Neural cell (in vitro differentiated cells): ENCODE data around the gene TMUB1. TPM values are rescaled to one million over a fixed set of nuclear protein-coding genes. Genes with fewer than 3 reads are reported as not detected.

Source experiments
- H2AFZ ChIP-seq: fragments of 200-600, 300-800 bp; sonication (generic), shearing (Covaris generic); 2 replicates; pipeline ENCODE4 v1.6.0; 2014; ENCODE audit warnings: low read depth, mild to moderate bottlenecking, antibody characterized with exemption, low read length, moderate library complexity
- H3F3A ChIP-seq: fragments of 200-600 bp; shearing (Covaris generic); 2 replicates; pipeline ENCODE4 v1.6.1; 2016; ENCODE audit warnings: mild to moderate bottlenecking, moderate library complexity, mixed read lengths, antibody characterized with exemption, low read length; ENCODE audit not compliant: insufficient read depth, poor library complexity, severe bottlenecking
- H3K27ac ChIP-seq: fragments of 200-600, 300-800 bp; sonication (generic), shearing (Covaris generic); 2 replicates; pipeline ENCODE4 v1.5.1; 2014; ENCODE audit warnings: mild to moderate bottlenecking, low read length, moderate library complexity
- H3K27me3 ChIP-seq: fragments of 300-800, 200-600 bp; sonication (generic), shearing (Covaris generic); 2 replicates; pipeline ENCODE4 v1.6.0; 2014; ENCODE audit warnings: mild to moderate bottlenecking, low read depth, low read length, moderate library complexity; ENCODE audit not compliant: insufficient read depth
- H3K36me3 ChIP-seq: fragments of 300-800, 200-600 bp; sonication (generic), shearing (Covaris generic); 2 replicates; pipeline ENCODE4 v1.5.1; 2014; ENCODE audit warnings: mild to moderate bottlenecking, antibody characterized with exemption, low read length, moderate library complexity; ENCODE audit not compliant: insufficient read depth
- H3K4me2 ChIP-seq: fragments of 300-800, 200-600 bp; sonication (generic), shearing (Covaris generic); 2 replicates; pipeline ENCODE4 v1.6.0; 2014; ENCODE audit warnings: mild to moderate bottlenecking, low read length
- H3K4me3 ChIP-seq: fragments of 300-800, 200-600 bp; sonication (generic), shearing (Covaris generic); 2 replicates; pipeline ENCODE4 v1.5.1; 2014; ENCODE audit warnings: mild to moderate bottlenecking, low read length, moderate library complexity
- H3K79me2 ChIP-seq: fragments of 200-600 bp; shearing (Covaris generic); replicated peaks from 2 replicates; pipeline ENCODE4 v1.6.0; 2014; ENCODE audit warnings: mild to moderate bottlenecking, low read length, moderate library complexity; ENCODE audit not compliant: insufficient read depth
- H3K9ac ChIP-seq: fragments of 300-800, 200-600 bp; sonication (generic), shearing (Covaris generic); 2 replicates; pipeline ENCODE4 v1.6.1; 2016; ENCODE audit warnings: mild to moderate bottlenecking, low read length, mixed read lengths
- H3K9me2 ChIP-seq: fragments of 200-600 bp; shearing (Covaris generic); 2 replicates; pipeline ENCODE4 v1.6.1; 2016; ENCODE audit warnings: mild to moderate bottlenecking, low read length, mixed read lengths; ENCODE audit not compliant: insufficient read depth
- H3K9me3 ChIP-seq: fragments of 200-600, 300-800 bp; sonication (generic), shearing (Covaris generic); 2 replicates; pipeline ENCODE4 v1.6.1; 2016; ENCODE audit warnings: mild to moderate bottlenecking, mixed run types, low read length, moderate library complexity, mixed read lengths
- H4K20me1 ChIP-seq: fragments of 200-600 bp; shearing (Covaris generic); 2 replicates; pipeline ENCODE4 v1.6.1; 2016; ENCODE audit warnings: mild to moderate bottlenecking, mixed run types; ENCODE audit not compliant: insufficient read depth
- EP300 ChIP-seq: fragments of 450-650 bp; conservative IDR thresholded peaks from 2 replicates; pipeline ENCODE4 v1.6.1; 2014; ENCODE audit warnings: antibody characterized with exemption, mild to moderate bottlenecking, moderate library complexity; ENCODE audit not compliant: poor library complexity, severe bottlenecking
- EZH2 ChIP-seq: fragments of 200-600, 300-800 bp; shearing (Covaris generic), sonication (generic); IDR thresholded peaks from 2 replicates; pipeline ENCODE4 v1.6.1; 2014; ENCODE audit warnings: antibody characterized with exemption, low read length, borderline replicate concordance, mild to moderate bottlenecking; ENCODE audit not compliant: insufficient read depth, poor library complexity, severe bottlenecking
- MXI1 ChIP-seq: fragments of 450-650 bp; conservative IDR thresholded peaks from 2 replicates; pipeline ENCODE4 v1.6.1; 2014; ENCODE audit warnings: antibody characterized with exemption, mild to moderate bottlenecking; ENCODE audit not compliant: poor library complexity, severe bottlenecking
- POLR2AphosphoS5 ChIP-seq: IDR thresholded peaks from 2 replicates; pipeline ENCODE4 v1.6.1; 2012
- RAD21 ChIP-seq: fragments of 450-650 bp; conservative IDR thresholded peaks from 2 replicates; pipeline ENCODE4 v1.6.1; 2014; ENCODE audit warnings: antibody characterized with exemption, mild to moderate bottlenecking, moderate library complexity
- SMC3 ChIP-seq: fragments of 450-650 bp; conservative IDR thresholded peaks from 2 replicates; pipeline ENCODE4 v1.6.1; 2014; ENCODE audit warnings: antibody characterized with exemption, mild to moderate bottlenecking, moderate library complexity; ENCODE audit not compliant: poor library complexity
- TAF1 ChIP-seq: IDR thresholded peaks from 2 replicates; pipeline ENCODE4 v1.6.1; 2012; ENCODE audit warnings: low read depth
- polyA plus RNA-seq: library from polyadenylated mRNA; depleted of rRNA; stranded (reverse); fragments of >200 nt; gene quantifications from 2 replicates; pipeline ENCODE4 v1.2.3, GENCODE V29; 2014
- TF ChIP-seq, protein P1 (sequence below): IDR thresholded peaks from 2 replicates; pipeline ENCODE4 v1.6.1; 2012; ENCODE audit warnings: borderline replicate concordance
- TF ChIP-seq, protein P2 (sequence below): fragments of 450-650 bp; IDR thresholded peaks from 2 replicates; pipeline ENCODE4 v1.5.1; 2014; ENCODE audit warnings: antibody characterized with exemption, mild to moderate bottlenecking, moderate library complexity; ENCODE audit not compliant: poor library complexity, severe bottlenecking

Gene TMUB1
- polyA plus RNA-seq, 1 donor from 2014 or later = 35.2 TPM

DNA sequence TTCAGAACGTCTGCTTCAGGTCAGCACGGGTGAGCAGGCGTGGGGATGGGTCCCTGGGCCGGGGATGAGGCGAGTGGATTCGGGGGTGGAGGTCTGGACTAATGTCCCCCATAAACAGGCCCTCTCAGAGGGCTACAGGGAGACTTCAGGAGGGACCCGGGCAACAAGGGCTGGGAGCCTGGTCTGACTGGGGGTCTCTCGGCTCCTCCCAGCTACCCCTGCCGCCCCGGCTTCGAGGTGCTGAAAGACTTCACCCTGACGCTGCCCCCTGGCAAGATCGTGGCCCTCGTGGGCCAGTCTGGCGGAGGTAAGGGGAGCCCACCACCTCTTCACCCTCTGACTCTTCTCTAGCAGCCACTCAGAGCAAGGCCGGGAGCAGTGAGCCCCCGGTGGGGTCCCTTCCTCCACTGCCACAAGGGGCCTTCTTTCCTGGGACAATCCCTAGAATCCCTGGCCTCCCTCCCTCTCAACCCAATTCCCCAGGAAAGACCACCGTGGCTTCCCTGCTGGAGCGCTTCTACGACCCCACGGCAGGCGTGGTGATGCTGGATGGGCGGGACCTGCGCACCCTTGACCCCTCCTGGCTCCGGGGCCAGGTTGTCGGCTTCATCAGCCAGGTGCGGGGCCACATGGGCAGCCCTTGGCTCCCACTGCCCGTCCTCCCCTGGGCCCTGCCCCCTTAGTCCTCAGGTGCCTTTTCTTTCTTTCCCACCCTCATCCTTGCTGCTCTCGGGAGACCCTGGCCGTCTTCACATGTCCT lies 42.5 kb downstream of the TMUB1 start:
- no peak for TF ChIP-seq TAF1
- no peak for TF ChIP-seq RAD21
- no peak for TF ChIP-seq SMC3
- no peak for TF ChIP-seq EP300
- TF ChIP-seq MXI1 = no peak
- Histone ChIP-seq H3K4me2 (no peak overlapping the region), H3K36me3 (no peaks in the 10 kb centered on the region)

DNA sequence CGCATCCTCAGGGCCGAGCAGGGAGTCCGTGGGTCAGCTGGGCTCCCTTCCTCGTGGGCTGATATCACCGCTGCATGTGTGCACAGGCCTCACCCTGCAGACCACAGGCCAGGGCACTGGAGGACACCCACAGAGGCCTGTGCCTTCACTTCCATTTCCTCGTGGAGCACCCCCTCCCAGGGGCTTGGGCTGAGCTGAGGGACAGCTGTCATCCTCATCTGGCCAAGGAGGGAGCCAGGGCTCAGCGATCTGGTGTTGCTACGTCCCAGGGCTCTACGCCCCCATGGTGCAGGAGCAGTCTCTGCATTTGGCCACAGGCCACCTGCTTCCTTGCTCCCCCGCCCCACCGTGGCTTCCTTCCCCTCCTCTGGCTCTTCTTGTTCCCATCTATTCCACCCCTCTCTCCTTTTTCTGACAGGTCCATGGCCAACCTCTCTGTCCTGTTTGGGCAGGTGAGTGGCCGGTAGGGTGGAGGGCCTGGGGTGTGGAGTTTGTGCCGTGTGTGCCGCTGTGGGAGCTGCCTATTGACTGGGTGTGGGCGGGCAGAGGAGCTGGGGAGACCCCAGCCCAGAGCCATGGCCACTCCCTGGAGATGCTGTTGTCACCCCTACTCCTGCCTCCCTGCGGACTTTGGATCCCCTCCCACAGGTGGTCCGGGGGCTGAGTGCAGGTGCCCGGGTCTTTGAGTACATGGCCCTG lies 43.3 kb downstream of the TMUB1 start:
- H3K27ac ChIP-seq = no peak overlapping the region
- no peaks in the 10 kb centered on the region for H3K9me3 ChIP-seq
- TF ChIP-seq EP300 (no peak), TAF1 (no peak), EZH2 (no peak), RAD21 (no peak), MXI1 (no peak), POLR2AphosphoS5 (no peak), SMC3 (no peak)
- TF ChIP-seq, protein P1, sequence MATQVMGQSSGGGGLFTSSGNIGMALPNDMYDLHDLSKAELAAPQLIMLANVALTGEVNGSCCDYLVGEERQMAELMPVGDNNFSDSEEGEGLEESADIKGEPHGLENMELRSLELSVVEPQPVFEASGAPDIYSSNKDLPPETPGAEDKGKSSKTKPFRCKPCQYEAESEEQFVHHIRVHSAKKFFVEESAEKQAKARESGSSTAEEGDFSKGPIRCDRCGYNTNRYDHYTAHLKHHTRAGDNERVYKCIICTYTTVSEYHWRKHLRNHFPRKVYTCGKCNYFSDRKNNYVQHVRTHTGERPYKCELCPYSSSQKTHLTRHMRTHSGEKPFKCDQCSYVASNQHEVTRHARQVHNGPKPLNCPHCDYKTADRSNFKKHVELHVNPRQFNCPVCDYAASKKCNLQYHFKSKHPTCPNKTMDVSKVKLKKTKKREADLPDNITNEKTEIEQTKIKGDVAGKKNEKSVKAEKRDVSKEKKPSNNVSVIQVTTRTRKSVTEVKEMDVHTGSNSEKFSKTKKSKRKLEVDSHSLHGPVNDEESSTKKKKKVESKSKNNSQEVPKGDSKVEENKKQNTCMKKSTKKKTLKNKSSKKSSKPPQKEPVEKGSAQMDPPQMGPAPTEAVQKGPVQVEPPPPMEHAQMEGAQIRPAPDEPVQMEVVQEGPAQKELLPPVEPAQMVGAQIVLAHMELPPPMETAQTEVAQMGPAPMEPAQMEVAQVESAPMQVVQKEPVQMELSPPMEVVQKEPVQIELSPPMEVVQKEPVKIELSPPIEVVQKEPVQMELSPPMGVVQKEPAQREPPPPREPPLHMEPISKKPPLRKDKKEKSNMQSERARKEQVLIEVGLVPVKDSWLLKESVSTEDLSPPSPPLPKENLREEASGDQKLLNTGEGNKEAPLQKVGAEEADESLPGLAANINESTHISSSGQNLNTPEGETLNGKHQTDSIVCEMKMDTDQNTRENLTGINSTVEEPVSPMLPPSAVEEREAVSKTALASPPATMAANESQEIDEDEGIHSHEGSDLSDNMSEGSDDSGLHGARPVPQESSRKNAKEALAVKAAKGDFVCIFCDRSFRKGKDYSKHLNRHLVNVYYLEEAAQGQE = no peak
- TF ChIP-seq, protein P2, sequence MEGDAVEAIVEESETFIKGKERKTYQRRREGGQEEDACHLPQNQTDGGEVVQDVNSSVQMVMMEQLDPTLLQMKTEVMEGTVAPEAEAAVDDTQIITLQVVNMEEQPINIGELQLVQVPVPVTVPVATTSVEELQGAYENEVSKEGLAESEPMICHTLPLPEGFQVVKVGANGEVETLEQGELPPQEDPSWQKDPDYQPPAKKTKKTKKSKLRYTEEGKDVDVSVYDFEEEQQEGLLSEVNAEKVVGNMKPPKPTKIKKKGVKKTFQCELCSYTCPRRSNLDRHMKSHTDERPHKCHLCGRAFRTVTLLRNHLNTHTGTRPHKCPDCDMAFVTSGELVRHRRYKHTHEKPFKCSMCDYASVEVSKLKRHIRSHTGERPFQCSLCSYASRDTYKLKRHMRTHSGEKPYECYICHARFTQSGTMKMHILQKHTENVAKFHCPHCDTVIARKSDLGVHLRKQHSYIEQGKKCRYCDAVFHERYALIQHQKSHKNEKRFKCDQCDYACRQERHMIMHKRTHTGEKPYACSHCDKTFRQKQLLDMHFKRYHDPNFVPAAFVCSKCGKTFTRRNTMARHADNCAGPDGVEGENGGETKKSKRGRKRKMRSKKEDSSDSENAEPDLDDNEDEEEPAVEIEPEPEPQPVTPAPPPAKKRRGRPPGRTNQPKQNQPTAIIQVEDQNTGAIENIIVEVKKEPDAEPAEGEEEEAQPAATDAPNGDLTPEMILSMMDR = no peak
- no peak overlapping the region for H3K4me3 ChIP-seq
- H3K4me2 ChIP-seq = no peak overlapping the region
- no peak overlapping the region for H2AFZ ChIP-seq
- no peak overlapping the region for H3K9ac ChIP-seq
- no peaks in the 10 kb centered on the region for H3K27me3 ChIP-seq
- no peaks in the 10 kb centered on the region for H4K20me1 ChIP-seq
- H3K79me2 ChIP-seq = no peaks in the 10 kb centered on the region
- H3K36me3 ChIP-seq = no peaks in the 10 kb centered on the region
- H3F3A ChIP-seq = no peaks in the 10 kb centered on the region
- no peaks in the 10 kb centered on the region for H3K9me2 ChIP-seq

More for the DNA sequence above, 42.5 kb downstream of the TMUB1 start:
- no peaks in the 10 kb centered on the region for H4K20me1 ChIP-seq
- no peaks in the 10 kb centered on the region for H3K27me3 ChIP-seq
- no peak overlapping the region for H3K27ac ChIP-seq
- no peak overlapping the region for H3K4me3 ChIP-seq
- no peaks in the 10 kb centered on the region for H3K9me2 ChIP-seq
- H3K79me2 ChIP-seq = no peaks in the 10 kb centered on the region
- no peaks in the 10 kb centered on the region for H3K9me3 ChIP-seq
- H2AFZ ChIP-seq = no peak overlapping the region
- H3K9ac ChIP-seq = no peak overlapping the region
- H3F3A ChIP-seq = no peaks in the 10 kb centered on the region
